KMS-11 (cell line): ENCODE measurements around the gene ARL6IP4.

Experiments used
- H2AFZ ChIP-seq: fragments of 200-600 bp; sonication (generic); 2 replicates; pipeline ENCODE4 v1.6.1; 2016; ENCODE audit warnings: antibody characterized with exemption, mixed run types, low read depth
- H3K27ac ChIP-seq: fragments of 200-600 bp; sonication (generic); 2 replicates; pipeline ENCODE4 v1.6.1; 2016; ENCODE audit warnings: mild to moderate bottlenecking, mixed run types
- H3K27me3 ChIP-seq: fragments of 200-600 bp; sonication (generic); 2 replicates; pipeline ENCODE4 v1.6.1; 2017; ENCODE audit warnings: mild to moderate bottlenecking, low read depth, mixed run types, moderate library complexity; ENCODE audit not compliant: insufficient read depth
- H3K36me3 ChIP-seq: fragments of 200-600 bp; sonication (generic); 2 replicates; pipeline ENCODE4 v1.6.1; 2017; ENCODE audit warnings: mild to moderate bottlenecking, mixed run types; ENCODE audit not compliant: insufficient read depth
- H3K4me1 ChIP-seq: fragments of 200-600 bp; sonication (generic); 2 replicates; pipeline ENCODE4 v1.6.1; 2016; ENCODE audit warnings: mild to moderate bottlenecking, low read depth, mixed run types; ENCODE audit not compliant: poor library complexity, severe bottlenecking
- H3K4me2 ChIP-seq: fragments of 200-600 bp; sonication (generic); 2 replicates; pipeline ENCODE4 v1.7.0; 2016; ENCODE audit warnings: mild to moderate bottlenecking, mixed run types
- H3K4me3 ChIP-seq: fragments of 200-600 bp; sonication (generic); IDR thresholded peaks from 2 replicates; pipeline ENCODE4 v1.6.1; 2017; ENCODE audit warnings: low read depth, low read length, mixed read lengths; ENCODE audit not compliant: insufficient read depth
- H3K79me2 ChIP-seq: fragments of 200-600 bp; sonication (generic); 2 replicates; pipeline ENCODE4 v1.6.1; 2016; ENCODE audit warnings: low read depth, mixed run types; ENCODE audit not compliant: insufficient read depth
- H3K9ac ChIP-seq: fragments of 200-600 bp; sonication (generic); 2 replicates; pipeline ENCODE4 v1.6.1; 2016; ENCODE audit warnings: mild to moderate bottlenecking, mixed run types
- H4K20me1 ChIP-seq: fragments of 200-600 bp; sonication (generic); 2 replicates; pipeline ENCODE4 v1.6.1; 2016; ENCODE audit warnings: mild to moderate bottlenecking, mixed run types; ENCODE audit not compliant: insufficient read depth
- CTCF ChIP-seq: fragments of 200-600 bp; sonication (generic); conservative IDR thresholded peaks from 2 replicates; pipeline ENCODE4 v1.6.1; 2017; ENCODE audit warnings: low read depth, mild to moderate bottlenecking, antibody characterized with exemption, low read length, moderate library complexity, mixed read lengths

The ARL6IP4 gene

GRCh38 chr12:122997343-122998250 is 17.1 kb downstream of the ARL6IP4 start:
- Histone ChIP-seq H3K9ac (no peak overlapping the region), H2AFZ (no peak overlapping the region), H3K79me2 (no peaks in the 10 kb centered on the region), H4K20me1 (no peaks in the 10 kb centered on the region), H3K36me3 (no peaks in the 10 kb centered on the region), H3K27me3 (no peaks in the 10 kb centered on the region), H3K4me1 (peaks cover 22% of the 10 kb centered on the region), H3K27ac (no peak overlapping the region), H3K4me2 (no peak overlapping the region), H3K4me3 (no peak overlapping the region)
- no peak for TF ChIP-seq CTCF

GRCh38 chr12:122998316-122998715 is 17.8 kb downstream of the ARL6IP4 start:
- Histone ChIP-seq H4K20me1 (no peaks in the 10 kb centered on the region), H3K4me2 (no peak overlapping the region), H3K9ac (no peak overlapping the region), H2AFZ (no peak overlapping the region), H3K27ac (no peak overlapping the region), H3K79me2 (no peaks in the 10 kb centered on the region), H3K27me3 (no peaks in the 10 kb centered on the region), H3K4me1 (peaks cover 15% of the 10 kb centered on the region), H3K36me3 (no peaks in the 10 kb centered on the region), H3K4me3 (no peak overlapping the region)
- TF ChIP-seq CTCF = no peak

- Histone ChIP-seq H3K36me3 (no peaks in the 10 kb centered on the region), H3K79me2 (no peaks in the 10 kb centered on the region), H3K4me2 (no peak overlapping the region), H4K20me1 (no peaks in the 10 kb centered on the region), H3K27ac (no peak overlapping the region), H2AFZ (no peak overlapping the region), H3K27me3 (no peaks in the 10 kb centered on the region), H3K9ac (no peak overlapping the region), H3K4me1 (peaks cover 7% of the 10 kb centered on the region), H3K4me3 (no peak overlapping the region)
- TF ChIP-seq CTCF = no peak
Observed at GRCh38 chr12:122999196-122999946, 18.9 kb downstream of the ARL6IP4 start.

GRCh38 chr12:122999986-123000420 is 19.5 kb downstream of the ARL6IP4 start:
- Histone ChIP-seq H3K4me1 (peaks cover 5% of the 10 kb centered on the region), H2AFZ (no peak overlapping the region), H3K79me2 (no peaks in the 10 kb centered on the region), H3K27ac (no peak overlapping the region), H4K20me1 (no peaks in the 10 kb centered on the region), H3K9ac (no peak overlapping the region), H3K4me3 (no peak overlapping the region), H3K36me3 (no peaks in the 10 kb centered on the region), H3K4me2 (no peak overlapping the region), H3K27me3 (no peaks in the 10 kb centered on the region)
- no peak for TF ChIP-seq CTCF
